Effector CD4-positive, alpha-beta T cell (primary cell): ENCODE measurements around the gene ZBTB7C.

ENCODE experiments used
- DNase-seq: peaks from one replicate; pipeline ENCODE4 v3.0.0-alpha.2; 2020

ZBTB7C gene

DNA sequence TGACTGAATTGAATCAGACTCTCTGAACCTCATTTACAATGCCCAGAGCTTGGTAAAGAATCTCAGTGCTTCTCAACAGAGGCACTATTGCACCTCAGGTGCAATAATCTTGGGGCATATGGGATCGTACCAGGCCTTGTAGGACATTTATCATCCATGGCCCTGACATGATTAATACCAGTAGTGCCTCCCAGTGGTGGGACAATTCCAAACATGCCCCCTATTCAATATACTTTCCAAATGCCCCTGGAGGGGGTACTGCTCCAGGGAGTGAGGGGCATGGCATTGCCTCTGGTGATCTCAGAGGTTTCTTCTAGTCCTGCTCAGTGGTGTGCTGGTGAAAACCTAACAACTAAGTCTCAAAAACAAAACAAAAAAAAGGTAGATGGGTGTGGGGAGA is 303.9 kb downstream of the ZBTB7C start:
- DNase-seq, result no peak

DNA sequence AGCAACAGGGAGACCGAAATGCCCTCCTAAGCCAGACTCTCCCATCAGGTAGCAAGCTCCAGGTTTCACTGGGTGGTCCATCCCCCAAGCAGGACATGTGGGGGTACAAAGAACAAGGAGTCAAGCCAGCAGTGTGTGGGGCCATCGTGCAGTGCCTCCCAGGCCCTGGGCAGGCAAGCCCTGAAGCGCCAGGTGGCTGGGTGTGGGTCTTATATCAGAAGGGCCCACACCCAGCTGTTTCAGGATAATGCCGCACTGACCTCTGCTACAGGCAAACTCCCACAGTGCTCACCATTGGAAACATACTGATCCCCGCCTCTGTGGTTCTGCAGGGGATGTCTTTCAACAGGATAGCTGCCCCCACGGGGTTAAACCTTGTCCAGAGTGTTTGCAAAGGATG is 304.5 kb downstream of the ZBTB7C start:
- DNase-seq, result no peak

DNA sequence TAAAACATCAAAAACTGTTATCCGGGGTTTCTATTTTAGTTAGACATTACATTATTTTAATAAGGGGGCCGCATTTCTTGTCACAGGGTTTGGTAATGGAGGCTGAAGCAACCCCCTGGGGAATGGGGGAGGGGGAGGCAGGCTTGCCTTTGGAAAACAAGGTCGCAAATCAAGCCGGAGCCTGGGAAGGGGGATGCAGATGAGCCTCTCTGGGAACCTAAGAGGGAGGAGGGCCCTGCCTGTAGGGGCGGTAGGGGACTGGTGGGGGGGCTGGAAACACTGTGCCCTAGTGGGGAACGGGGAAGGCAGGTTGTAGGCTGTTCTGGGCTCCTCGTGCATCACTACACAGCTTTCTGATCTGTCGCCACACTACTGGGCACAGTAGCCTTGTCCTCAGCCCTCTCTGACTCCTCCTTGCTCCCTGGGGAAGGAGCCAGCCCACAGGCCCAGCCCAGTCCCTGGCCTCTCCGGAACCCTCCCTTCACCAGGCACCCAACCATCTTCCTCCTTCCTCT is 308.5 kb downstream of the ZBTB7C start:
- no peak for DNase-seq

DNA sequence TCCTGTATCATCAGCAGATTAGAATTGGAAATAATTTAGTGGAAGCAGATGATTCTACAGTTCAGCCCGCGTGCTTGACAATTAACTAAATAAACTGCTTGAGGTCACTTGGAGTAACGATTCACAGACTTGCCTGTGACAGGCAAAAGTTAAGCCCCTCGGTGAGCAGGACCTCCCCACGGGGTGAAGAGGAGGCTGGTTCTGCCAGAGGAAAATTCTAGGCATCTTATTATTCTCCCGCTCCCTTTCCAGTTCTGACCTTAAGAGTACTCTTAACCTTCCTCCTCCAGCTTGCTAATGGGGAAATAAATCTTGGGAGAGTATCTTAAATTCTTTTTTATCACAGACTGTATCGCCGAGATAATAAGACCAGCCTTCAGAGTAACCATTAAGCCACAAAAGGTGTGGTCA is 309.0 kb downstream of the ZBTB7C start:
- no peak for DNase-seq

DNA sequence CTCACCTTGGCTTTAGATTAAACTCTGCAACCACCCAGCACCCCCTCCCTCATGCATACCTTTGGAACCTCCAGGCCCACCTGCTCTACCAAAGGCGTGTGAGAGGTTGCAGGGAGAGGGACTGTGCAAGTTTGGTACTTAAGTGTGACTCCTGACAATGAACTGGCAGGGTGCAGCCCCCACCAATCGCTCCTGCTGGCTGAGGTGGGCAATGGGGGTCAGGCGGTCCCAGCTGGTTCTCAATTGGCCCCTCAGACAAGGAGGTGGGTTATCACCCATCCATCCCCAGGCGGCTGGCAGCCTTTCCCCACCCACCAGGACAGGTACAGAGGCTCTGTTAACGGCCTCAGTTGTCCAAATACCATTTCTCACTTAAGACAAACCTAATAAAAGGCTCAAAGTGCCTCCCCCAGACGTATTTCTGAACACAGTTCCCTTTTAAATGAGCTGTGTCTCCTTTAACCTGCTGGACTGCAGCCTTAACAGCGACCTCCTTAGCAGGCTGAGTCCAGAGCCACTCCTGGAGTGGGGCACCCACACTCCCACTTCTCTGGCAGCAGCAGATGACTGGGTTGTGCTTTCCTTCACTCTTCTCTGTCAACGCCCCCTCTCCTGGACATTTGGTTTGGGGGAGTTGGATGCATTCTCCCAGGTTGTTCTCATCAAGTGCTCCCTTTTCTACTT is 309.6 kb downstream of the ZBTB7C start:
- DNase-seq, result no peak

DNA sequence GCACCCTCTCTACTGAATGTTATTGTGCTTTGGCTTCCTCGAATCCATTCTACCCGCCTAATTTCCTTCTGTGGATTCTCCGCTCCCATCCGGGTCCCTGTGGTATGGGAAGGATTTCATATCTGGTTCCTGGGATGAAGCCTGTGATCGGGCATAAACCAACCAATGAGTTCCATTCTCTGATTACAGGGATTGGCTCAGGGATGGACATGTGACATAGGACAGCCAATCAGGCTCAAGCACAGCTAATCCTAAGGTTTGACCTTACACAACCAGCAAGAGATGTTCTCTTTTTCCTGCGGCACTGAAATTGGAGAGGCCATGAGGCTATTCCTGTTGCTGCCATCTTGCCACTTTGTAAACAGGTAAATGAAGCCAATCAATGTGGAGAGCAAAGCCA is 310.6 kb downstream of the ZBTB7C start:
- DNase-seq, result no peak

DNA sequence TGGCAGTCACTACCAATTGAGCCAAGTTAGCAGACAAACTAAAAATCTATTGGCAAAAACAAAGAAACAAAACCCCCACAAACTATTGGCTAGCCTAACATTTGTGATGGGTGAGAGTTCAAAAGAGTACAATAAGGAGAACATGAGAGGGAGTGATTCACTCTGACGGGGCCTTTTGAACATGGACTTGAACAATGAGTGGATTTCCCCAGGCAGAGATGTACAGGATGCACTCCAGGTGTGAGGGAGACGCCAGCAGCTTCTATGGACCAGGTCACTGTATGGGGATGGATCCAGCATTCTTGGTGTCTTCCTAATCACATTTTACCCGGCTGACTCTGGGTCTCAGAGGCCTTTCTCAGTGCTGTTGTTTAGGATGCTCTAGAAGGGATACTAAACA is 311.2 kb downstream of the ZBTB7C start:
- DNase-seq, result no peak

DNA sequence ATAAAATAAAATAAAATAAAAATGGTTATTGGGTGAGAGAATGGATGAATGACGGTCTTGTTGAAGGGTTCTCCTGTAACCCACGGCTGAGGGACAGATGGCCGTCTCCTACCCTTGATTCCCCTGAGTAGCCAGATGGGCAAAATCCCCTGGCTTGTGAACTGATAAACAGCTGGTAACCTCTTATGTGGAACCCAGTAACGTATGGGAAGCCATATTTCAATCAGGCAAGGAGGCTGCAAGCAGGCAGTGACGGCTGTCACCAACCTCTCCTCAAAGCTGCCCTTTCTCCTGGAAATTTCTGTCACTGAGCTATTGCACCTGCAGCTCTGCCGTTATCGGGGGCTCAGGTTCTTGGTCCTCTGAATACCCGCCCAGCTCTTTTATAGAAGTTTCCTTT is 313.5 kb downstream of the ZBTB7C start:
- DNase-seq, result no peak

DNA sequence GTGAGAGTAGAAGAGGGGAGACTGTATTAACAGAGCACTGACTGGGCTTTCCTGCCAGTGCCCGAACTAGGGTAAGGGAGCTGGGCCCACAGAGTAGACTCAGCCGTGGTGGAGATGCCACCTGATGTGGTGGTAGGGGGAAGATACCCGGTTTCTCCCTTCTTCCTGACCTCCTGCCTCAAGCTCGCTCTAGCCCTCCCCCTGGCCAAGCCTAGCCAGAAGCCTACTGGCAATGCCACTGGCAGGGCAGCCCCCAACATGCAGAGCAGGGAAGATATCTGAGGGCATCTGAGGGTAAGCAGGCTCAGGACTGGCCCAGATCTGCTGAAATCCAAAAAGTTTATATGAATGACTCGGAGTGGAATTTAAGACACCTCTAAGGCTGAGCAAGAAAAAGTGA is 316.1 kb downstream of the ZBTB7C start:
- no peak for DNase-seq

DNA sequence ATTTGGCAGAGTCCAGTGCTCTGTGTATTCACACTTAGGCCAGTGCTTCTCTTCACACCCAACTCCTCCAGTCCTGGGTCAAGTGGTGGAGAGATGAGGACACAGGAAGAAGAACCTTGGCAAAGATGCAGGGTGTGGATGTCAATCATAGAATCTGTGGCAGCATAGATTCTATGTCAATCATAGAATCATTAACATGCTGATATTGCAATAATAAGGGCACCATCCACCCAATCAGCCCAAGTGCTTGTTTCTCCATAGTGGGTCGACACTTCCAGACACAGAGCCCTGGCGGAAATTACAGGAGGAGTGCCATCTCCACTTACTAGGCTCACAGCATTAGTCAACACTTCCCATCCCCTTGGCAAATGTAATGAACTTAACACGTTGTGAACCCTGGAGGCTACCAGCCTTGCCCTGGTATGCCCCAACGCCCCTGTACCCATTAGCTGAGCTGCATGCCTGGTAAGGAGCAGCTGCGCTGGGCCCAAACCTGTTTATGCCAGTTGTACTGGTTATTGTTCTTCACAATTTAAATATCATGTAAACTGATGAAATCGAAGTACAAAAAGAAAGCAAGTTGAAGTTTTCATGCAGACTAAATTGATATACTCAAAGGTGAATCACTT is 317.2 kb downstream of the ZBTB7C start:
- DNase-seq, result no peak

DNA sequence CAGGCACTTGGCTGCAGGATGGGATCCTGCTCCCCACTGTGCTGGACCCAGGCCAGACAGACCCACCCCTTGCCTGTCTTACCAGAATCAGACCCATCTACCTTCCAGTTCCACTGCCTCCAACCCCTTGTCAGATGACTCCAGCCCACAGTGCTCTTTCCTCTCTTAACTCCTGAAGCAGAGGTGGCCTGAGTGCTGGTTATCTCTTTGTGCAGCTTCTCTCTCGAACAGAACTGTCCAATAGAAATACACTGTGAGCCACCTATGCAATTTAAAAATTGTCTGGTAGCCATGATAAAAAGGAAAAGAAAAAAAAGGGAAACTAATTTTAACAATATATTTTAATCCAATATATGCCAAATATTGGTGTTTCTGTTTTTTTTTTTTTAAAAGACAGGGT is 318.5 kb downstream of the ZBTB7C start:
- no peak for DNase-seq

DNA sequence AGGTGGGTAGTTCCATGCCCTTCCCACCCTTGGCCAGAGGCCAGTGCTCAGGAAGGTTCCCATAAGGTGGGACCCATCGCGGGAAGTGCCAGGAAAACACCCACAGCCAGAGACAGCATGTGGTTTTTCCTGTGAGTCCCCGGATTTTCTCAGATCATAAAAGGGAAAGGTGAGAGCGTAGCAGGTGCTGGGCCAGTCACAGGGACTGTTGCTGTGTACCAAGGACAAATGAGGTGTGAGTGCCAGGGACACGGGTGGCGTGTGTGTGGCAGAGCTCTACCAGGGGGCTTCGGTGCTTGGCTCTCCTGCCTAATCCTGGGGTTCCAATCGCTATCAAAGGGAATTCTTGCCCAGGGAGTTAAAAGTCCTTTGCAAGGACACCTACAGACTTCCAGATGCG is 319.2 kb downstream of the ZBTB7C start:
- DNase-seq, result no peak

DNA sequence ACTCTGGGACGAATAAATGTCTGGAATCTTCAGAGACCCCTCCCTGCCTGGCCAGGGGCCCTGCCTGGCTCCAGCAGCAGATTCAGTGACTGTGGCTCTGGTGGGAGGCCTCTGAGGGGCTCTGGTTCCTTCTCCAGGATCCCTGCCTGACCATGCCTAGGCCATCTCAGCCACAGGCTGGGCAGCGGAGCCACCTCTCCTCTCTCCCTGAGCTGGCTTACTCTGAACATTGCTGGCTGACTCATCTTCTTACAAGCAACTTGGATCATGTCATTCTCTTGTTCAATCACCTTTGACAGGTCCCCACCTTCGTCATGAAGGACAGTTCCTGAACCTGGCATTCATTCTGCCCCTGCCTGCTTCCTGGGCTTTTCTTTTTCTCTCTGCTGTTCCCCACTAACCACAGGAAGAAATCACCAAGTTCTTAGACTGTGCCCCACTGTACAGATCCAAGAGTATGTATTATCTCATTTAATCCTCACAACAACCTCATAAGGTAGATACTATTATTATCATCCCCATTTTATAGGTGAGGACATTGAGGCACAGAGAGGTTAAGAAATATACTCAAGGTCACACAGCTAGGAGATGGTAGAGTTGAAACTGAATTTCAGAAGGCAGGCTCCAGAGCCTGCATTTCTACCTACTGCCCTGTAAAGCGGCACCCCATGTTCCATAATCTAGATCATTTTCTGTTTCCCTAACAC is 323.2 kb downstream of the ZBTB7C start:
- DNase-seq, result no peak

DNA sequence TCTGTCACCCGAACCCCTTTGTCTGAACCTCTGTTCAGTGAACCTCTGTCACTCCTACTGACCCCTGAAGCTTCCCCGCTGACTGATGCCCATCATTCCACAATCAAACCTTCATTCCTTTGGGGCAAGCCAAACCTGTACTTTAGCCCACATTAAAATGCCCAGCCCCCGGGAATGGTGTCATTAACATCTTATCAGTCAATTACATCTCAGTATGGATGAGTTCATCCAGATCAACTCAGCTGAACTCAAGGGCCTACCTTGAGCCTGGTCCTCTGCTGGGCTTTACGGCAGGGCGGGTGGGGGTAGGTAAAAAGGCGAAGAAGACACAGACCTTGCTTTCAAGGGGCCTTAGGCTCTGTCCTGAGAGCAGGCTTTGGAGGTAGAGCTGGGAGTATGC is 324.3 kb downstream of the ZBTB7C start:
- DNase-seq, result no peak

DNA sequence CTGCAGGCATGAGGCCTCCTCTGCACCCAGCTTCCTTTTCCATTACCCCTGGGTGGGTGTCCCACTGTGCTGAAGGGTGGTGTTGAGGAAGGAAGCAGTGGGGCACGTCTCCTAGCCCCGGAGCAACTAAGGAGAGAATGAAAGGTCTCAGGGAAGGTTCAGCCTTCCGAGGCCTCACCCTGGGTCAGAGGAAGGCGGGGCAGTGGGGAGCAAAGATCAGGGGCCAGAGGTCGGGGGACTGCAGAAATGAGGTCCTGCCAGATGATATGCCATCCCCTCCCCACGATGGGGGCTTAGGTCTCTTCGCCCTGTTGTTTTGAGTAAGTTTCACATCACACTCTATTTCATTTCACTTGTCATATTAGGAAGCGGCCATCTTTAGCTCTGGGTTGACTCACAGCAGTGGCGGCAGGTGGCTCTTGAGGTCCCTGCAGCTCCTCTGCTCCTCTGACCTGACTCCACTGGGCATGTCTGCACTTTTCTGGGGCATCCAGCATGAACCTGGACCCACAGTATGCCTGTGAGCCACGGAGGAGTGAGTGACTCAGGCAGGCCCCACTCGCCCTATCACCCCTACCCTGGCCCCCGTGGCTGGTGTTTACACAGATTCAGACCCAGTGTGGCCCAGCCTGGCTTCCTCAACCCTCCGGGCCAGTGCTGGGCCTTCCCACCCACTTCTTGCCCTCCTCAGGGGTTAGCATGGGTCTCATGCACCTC is 325.0 kb downstream of the ZBTB7C start:
- DNase-seq, result no peak

DNA sequence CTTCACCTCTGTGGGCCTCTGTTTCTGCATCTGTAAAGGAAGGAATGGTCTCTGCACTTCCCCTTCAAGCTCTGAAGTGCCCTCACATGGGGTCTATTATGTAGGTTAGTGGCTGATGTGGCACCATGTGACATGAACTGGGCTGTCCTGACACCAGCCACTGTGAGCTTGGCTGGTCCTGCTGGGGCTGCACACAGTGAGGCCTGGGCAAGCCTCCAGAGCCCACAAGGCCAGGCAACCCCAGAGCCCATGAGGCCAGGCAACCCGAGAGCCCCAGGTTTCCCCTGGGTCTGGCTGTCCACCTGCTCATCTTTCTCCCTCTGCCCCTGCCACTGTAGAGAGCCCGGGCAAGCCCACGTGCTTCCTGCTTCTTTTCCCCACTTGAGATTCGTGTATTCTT is 328.6 kb downstream of the ZBTB7C start:
- no peak for DNase-seq

DNA sequence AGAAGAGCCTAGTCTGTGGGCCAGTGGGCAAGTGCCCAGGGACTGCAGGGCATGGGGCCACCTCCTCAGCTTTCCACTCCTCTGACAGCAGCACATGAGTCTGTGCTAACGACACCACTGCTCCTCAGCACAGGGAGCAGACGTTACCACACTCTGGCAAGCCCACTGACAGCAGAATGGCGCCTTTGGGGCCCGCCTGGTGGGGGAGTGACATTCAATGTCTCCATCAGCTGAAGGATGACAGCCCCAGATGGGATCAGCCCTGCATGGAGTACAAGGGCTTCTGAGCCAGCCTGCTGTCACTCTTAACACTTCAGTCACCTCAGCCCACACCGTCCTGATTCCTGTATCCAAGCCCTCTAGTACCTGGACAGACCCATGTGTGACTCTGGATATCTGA is 329.3 kb downstream of the ZBTB7C start:
- DNase-seq, result no peak

DNA sequence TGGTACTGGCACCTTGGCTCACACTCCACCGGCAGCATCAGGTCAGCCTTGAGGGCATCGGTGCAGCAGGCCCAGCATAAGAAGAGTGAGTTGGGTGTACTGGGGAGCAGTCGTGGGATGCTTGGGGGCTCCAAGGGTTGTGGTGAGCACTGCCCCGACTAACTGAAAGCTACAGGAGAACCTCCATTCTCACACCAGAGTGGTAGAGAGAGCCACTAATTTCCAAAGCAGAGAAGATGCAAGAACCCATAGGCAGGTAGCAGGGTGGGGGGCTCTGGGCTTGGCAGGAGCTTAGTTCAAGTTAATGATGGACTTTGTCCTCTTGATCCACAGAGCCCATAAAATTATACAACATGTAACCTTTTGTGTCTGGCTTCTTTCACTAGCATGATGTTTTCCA is 330.7 kb downstream of the ZBTB7C start:
- no peak for DNase-seq

DNA sequence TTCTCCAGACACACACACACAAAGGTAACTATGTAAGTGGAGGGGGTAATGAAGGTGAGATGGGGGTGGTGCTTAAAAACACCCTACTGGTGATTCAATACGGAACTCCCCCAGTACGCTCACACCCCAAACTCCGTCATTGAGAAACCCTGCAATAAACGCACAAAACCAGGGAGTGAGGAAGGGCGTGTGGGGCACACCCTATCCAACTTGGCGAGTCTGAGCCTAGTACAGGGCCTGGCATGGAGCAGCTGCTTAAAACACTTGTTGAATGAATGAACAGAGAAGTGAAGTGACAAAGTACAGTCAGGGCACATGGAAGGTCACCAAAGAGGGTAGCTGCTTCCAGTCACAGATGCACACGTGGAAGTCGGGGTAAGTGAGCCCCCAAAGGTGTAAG is 331.9 kb downstream of the ZBTB7C start:
- DNase-seq, result no peak

DNA sequence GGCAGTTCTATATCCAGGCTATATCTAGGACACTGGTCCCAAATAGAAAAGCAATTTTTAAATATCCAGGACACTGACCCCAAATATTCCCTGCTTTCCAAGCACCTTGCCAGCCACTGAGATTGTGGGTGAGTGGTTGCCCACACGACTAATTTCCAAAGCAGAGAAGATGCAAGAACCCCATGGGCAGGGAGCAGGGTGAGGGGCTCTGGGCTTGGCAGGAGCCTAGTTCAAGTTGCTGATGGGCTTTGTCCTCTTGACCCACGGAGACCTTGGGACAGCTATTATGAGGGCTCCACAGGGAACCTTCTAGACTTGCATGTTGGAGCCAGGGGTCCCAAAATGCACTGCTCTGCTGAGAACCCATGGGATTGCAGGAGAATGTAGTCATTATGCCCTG is 332.7 kb downstream of the ZBTB7C start:
- DNase-seq, result no peak

DNA sequence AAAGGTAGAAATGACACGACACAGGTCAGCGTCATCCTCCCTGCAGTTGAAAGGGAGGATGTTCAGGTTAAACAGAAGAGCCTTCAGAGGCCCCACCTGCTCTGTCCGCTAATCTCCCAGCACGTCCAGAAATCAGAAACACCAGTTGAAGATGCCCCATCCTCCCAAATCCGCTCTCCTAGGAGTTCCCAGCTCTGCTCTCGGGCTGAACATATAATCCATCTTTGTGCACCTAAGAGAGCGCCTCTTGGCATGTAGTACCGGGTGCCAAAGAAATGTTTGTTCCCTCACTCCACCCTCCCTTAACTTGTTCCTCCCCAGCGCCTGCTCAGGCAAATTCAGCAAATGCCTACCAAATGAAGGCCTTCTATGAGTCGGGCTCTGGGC is 333.5 kb downstream of the ZBTB7C start:
- no peak for DNase-seq

DNA sequence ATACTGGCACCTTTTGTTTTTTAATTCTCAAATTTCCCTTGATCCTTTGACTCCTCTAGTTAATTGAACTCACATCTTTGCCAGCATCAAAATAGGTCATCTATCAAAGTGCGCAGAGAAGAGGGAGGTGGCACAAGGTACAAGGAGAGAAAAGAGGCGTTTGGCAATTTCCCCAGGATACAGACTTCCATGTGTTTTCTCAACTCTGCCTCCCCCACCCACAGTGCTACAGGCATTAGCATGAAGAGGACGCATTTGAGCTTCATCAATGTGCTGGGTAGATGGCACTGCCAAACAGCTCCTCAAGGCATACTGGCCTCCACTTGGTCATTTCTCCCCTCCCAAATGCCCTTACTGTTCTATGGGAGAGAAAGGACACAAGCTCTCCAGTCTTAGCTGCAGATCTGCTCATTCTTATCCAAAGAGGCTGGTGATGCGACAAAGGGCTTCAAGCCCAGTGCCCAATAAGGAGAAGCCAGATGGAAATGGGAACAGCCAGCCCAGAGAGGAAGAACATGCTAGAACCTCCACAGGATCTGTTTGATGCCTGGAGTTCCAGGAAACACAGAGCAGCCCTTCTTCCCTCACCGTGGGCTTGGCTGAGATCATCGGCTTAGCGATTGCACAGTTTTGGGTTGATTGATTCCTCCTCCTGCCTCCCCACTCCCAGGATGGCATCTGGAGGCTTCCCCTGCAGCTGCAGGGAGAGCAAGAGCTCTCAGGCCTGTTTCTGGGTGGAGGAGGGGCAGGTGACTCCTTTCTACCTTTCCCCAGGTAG is 334.1 kb downstream of the ZBTB7C start:
- DNase-seq, result no peak
